Activated T-cell treated with anti-CD3 and anti-CD28 coated beads, Interleukin-2, amount 50 U/mL, for 72 hours (primary cell): ENCODE results near the gene MRPS34. TPM values are rescaled to one million over a fixed set of nuclear protein-coding genes. Genes with fewer than 3 reads are reported as not detected.

ENCODE experiments used
- ATAC-seq, 2 donors: fragments of 150-1000 bp; cut with Tn5 transposase; replicated peaks in 1 of 2; 2 replicates each; pipeline ENCODE4 v1.10.0; 2021; ENCODE audit warnings: moderate library complexity in 2 of 2, mild to moderate bottlenecking in 1 of 2
- DNase-seq, 2 donors: peaks; one replicate each; pipeline ENCODE4 v3.0.0; 2021 to 2022; ENCODE audit warnings: mixed read lengths in 1 of 2
- H3K27ac Mint-ChIP-seq: one replicate; pipeline ENCODE4 v1.8.0; 2022; ENCODE audit warnings: mild to moderate bottlenecking, moderate library complexity, mixed read lengths
- H3K27me3 Mint-ChIP-seq: one replicate; pipeline ENCODE4 v1.8.0; 2022; ENCODE audit warnings: low read depth, mixed read lengths
- H3K36me3 Mint-ChIP-seq, 2 donors: one replicate each; pipeline ENCODE4 v1.8.0; 2022; ENCODE audit warnings: mixed read lengths in 2 of 2, mild to moderate bottlenecking in 1 of 2; ENCODE audit not compliant: insufficient read depth in 2 of 2
- H3K4me1 Mint-ChIP-seq: one replicate; pipeline ENCODE4 v1.8.0; 2022; ENCODE audit warnings: low read depth, mixed read lengths
- H3K4me3 Mint-ChIP-seq, 2 donors: one replicate each; pipeline ENCODE4 v1.8.0; 2022; ENCODE audit warnings: mild to moderate bottlenecking in 2 of 2, mixed read lengths in 2 of 2, moderate library complexity in 2 of 2
- H3K9me3 Mint-ChIP-seq, 2 donors: one replicate each; pipeline ENCODE4 v1.8.0; 2022; ENCODE audit warnings: mixed read lengths in 2 of 2
- total RNA-seq, 2 donors: library from RNA; stranded (reverse); gene quantifications; one replicate each; pipeline ENCODE4 v1.2.3, GENCODE V29; 2022

The MRPS34 gene
- total RNA-seq, 2 donors from 2014 or later = 86.0 to 123 TPM

DNA sequence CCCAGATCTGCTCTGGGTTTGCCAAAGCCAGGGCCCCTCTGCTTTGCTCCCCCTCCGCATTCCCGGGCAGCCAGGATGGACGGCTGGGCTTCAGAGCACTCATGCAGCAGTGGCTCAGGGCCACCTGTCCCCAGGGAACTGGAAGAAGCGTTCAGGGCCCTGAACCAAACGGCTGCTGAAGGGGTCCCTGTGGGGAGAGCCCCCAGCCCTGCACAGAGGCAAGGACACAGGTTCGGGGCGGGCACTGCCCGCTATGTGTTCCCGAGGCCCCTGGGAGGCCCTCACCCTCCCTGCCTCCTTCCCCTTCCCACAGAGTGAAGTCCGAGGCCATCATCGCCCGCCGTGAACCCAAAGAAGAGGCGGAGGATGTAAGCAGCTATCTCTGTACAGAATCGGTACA is 12.0 kb downstream of the MRPS34 start:
- Mint-ChIP-seq H3K4me3 (no peak overlapping the region), H3K36me3 (peaks cover 0 to 2% of the 10 kb centered on the region in 2 donors), H3K27ac (no peak overlapping the region), H3K9me3 (no peaks in the 10 kb centered on the region), H3K4me1 (no peaks in the 10 kb centered on the region), H3K27me3 (no peaks in the 10 kb centered on the region)
- ATAC-seq = no peak
- no peak for DNase-seq

DNA sequence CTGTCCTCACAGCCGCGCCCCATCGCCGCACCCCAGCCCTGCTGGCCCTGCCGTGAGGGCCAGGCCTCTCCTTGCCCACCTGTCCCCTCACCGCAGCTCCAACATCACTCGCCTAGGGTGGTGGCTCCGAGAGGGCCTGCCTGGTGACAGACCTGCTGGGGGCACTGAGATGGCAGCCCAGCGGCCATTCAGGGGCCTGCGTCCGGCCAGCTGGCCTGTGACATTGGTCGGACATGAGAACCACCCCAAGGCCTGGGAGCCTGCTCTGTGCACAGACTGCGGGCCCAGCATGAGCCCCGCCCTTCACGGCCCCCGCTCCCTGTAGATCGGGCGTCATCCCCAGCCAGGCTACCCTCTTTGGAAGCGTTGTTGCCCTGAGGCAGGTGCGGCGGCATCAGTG is 13.4 kb downstream of the MRPS34 start:
- H3K4me3 Mint-ChIP-seq = no peak overlapping the region
- no peak for DNase-seq
- H3K27me3 Mint-ChIP-seq = no peaks in the 10 kb centered on the region
- no peak overlapping the region for H3K27ac Mint-ChIP-seq
- no peaks in the 10 kb centered on the region for H3K9me3 Mint-ChIP-seq
- peaks cover 0 to 2% of the 10 kb centered on the region in 2 donors for H3K36me3 Mint-ChIP-seq
- no peaks in the 10 kb centered on the region for H3K4me1 Mint-ChIP-seq
- ATAC-seq = no peak

DNA sequence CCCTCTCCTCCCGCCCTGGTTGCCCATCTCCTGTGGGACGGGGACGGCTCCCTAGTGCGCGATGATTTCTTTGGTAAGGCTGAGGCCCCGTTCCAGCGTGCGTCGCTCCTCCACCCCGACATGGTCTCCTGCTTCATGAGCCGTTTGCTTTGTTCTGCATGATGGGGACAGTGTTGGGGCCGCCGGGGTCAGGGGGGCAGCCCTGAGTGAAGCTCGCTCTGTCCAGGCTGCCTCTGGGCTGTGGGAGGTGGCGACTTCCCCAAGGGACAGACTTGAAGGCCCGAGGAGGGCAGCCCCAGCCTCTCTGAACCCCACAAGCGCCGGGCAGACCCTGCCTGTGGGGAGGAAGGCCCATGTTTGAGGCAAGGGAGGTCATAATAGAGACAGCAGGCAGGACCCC is 14.0 kb downstream of the MRPS34 start:
- H3K27ac Mint-ChIP-seq = no peak overlapping the region
- ATAC-seq (no peak), DNase-seq (no peak)
- no peaks in the 10 kb centered on the region for H3K27me3 Mint-ChIP-seq
- H3K36me3 Mint-ChIP-seq = peaks cover 0 to 2% of the 10 kb centered on the region in 2 donors
- no peaks in the 10 kb centered on the region for H3K9me3 Mint-ChIP-seq
- no peaks in the 10 kb centered on the region for H3K4me1 Mint-ChIP-seq
- H3K4me3 Mint-ChIP-seq = no peak overlapping the region

DNA sequence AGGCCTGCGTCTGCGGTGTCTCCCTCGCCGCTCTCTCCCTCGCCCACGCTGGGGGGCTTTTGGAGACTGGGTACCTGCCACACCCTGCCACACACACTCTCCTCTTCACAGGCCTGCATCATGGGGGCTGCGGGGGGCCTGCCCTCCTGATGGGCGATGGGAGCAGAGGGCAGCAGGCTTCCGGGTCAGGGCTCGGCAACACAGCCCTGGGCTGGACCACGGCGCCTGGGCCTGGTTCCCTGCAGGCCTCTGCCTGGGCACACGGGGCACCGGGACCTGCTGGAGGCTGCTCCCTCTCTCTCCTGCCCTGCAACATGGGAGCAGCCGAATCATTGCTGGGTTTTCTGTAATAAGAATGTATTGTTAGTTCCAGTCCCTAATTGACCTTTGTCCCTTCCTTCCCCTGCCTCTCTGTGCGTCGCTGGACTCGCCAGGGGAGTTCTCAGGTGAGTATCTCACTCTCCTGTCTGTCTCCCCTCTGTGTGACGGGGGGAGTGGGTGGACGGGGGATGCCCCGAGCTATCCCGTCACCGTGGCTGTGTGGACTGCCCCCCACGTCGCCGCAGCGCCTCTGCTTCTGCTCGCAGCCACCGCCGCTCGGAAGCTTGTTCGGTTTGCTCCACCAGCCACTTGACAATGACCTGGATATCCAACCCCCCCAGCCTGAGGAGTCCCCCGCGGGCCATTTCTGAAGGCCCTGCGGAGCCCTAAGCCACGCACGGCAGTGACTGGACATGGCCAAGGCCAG is 15.0 kb downstream of the MRPS34 start:
- Mint-ChIP-seq H3K4me1 (no peaks in the 10 kb centered on the region), H3K9me3 (no peaks in the 10 kb centered on the region), H3K4me3 (no peak overlapping the region), H3K27ac (no peak overlapping the region), H3K27me3 (no peaks in the 10 kb centered on the region), H3K36me3 (peaks cover 0 to 2% of the 10 kb centered on the region in 2 donors)
- DNase-seq (no peak), ATAC-seq (no peak)

DNA sequence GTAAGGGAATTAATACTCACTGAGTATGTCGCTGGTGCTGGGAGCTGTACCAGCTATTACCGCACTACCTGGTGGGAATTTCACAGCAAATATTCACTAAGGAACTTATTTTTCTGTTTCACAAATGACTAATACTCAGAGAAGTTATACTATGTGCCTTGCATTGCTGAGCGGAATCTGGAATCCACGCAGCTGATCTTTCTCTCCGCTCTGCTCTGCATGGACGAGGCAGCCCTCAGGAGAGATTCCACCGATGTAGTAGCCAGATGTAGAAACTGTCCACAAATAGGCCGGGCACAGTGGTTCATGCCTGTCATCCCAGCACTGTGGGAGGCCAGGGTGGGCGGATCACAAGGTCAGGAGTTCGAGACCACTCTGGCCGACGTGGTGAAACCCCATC is 18.7 kb downstream of the MRPS34 start:
- no peaks in the 10 kb centered on the region for H3K27me3 Mint-ChIP-seq
- H3K9me3 Mint-ChIP-seq = no peaks in the 10 kb centered on the region
- H3K4me1 Mint-ChIP-seq = no peaks in the 10 kb centered on the region
- no peak for ATAC-seq
- no peak overlapping the region for H3K4me3 Mint-ChIP-seq
- no peaks in the 10 kb centered on the region for H3K36me3 Mint-ChIP-seq
- no peak overlapping the region for H3K27ac Mint-ChIP-seq
- DNase-seq = no peak

DNA sequence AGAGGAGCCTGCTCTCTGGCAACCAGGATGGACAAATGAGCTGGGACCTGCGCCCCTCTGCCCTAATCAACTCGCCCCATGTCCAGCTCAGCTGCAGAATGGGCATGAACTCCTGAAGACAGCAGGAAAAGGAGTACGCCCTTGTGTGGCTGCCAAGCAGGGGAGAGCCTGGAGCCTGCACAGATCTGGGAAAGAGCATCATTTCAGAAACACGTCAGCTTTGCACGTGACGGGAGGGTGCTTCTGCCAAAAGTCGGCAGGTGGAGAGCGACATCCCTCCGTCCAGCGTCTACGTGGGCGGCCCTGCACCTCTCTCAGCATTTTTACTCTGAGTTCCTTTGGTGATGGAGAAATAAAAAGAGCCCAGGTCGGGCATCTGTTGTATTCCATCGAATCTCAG is 20.1 kb downstream of the MRPS34 start:
- H3K36me3 Mint-ChIP-seq = no peaks in the 10 kb centered on the region
- H3K4me1 Mint-ChIP-seq = no peaks in the 10 kb centered on the region

DNA sequence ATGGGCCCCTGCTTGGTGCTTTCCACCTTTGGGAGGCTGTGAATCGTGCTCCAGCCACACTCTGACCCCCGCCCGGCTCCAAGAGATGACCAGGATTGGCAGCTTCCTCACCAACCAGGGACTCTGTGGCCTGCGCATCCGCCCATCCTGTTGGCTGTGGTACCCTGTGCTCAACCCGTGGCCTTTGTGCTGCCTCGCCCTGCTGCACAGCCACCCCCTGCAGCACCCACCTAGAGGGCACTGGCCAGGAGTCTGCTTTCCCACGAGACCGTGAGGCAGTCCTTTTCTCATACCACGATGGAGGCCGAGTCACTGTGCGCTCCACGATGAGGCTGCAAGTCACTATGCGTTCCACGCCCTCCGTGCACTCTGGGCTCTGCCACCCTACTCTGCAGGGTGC is 21.0 kb downstream of the MRPS34 start:
- ATAC-seq = no peak
- H3K27ac Mint-ChIP-seq = no peak overlapping the region
- H3K4me1 Mint-ChIP-seq = no peaks in the 10 kb centered on the region
- no peak overlapping the region for H3K4me3 Mint-ChIP-seq
- no peaks in the 10 kb centered on the region for H3K27me3 Mint-ChIP-seq
- no peaks in the 10 kb centered on the region for H3K9me3 Mint-ChIP-seq
- no peaks in the 10 kb centered on the region for H3K36me3 Mint-ChIP-seq
- DNase-seq = no peak

More for the DNA sequence above, 20.1 kb downstream of the MRPS34 start:
- Mint-ChIP-seq H3K9me3 (no peaks in the 10 kb centered on the region), H3K27ac (no peak overlapping the region), H3K27me3 (no peaks in the 10 kb centered on the region), H3K4me3 (no peak overlapping the region)
- ATAC-seq = no peak
- no peak for DNase-seq

DNA sequence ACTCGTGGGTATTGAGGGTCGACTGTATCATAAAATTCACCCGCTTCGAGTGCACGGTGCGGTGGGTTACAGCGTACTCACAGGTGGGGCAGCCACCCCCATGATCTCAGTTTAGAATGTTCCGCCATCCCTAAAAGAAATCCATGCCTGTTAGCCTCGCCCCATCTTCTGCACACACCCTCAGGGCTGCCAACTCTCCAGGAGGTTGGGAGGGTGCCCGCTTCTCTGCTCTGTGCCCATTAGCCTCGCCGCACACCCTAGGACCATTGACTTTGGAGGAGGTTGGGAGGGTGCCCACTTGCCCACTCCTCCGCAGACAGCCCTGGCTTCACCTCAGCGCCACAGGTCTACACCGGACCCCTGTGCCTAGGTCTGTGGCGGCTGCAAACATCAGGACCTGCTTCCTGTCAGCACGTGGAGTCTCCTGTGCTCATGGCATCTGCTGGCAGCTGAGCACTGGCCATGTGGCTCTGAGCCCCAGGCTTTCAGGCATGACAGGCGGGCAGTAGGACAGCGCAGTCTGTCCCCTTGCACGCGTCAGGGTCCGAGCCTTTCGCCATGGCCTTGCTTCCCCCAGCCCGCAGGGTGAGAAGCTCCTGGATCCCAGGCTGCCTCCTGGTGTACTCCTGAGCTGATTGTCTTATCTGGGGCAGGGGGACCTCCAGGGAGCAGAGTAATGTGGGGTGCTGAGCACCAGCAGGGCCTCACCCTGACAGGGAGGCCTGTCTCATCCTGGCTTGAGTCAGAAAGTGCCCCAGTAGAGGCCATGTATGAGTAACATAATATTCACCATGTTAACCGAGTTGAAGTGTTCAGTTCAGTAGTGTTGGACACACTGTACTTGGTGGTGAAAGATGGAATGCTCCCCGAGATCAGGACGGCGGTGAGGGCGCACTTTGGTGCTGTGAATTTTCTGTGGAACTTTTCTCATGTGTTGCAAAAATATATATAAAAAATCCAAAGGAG is 23.5 kb downstream of the MRPS34 start:
- DNase-seq (no peak), ATAC-seq (no peak)
- H3K27ac Mint-ChIP-seq = no peak overlapping the region
- H3K4me3 Mint-ChIP-seq = no peak overlapping the region
- no peaks in the 10 kb centered on the region for H3K4me1 Mint-ChIP-seq
- H3K36me3 Mint-ChIP-seq = no peaks in the 10 kb centered on the region
- no peaks in the 10 kb centered on the region for H3K9me3 Mint-ChIP-seq
- no peaks in the 10 kb centered on the region for H3K27me3 Mint-ChIP-seq

DNA sequence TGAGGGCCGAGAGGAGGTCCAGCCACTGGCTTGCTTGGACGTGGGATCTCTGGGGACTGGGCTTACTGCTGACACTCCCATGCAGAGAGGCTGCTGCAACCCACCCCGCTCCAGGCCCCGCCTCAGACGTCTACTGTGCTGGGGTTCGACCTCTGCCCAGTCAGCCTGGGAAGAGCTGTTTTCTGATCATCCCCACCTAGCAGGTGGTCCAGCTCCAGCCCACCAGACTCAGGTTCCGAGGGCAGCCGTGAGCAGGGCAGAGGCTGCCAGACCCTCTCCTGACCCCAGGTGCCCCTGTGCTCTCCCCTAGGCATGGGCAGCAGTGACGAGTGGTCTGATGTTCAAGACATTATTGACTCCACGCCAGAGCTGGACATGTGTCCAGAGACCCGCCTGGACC is 25.0 kb downstream of the MRPS34 start:
- no peaks in the 10 kb centered on the region for H3K9me3 Mint-ChIP-seq
- H3K27ac Mint-ChIP-seq = no peak overlapping the region
- DNase-seq = no peak
- no peaks in the 10 kb centered on the region for H3K4me1 Mint-ChIP-seq
- no peak for ATAC-seq
- no peaks in the 10 kb centered on the region for H3K36me3 Mint-ChIP-seq
- no peaks in the 10 kb centered on the region for H3K27me3 Mint-ChIP-seq
- H3K4me3 Mint-ChIP-seq = no peak overlapping the region

DNA sequence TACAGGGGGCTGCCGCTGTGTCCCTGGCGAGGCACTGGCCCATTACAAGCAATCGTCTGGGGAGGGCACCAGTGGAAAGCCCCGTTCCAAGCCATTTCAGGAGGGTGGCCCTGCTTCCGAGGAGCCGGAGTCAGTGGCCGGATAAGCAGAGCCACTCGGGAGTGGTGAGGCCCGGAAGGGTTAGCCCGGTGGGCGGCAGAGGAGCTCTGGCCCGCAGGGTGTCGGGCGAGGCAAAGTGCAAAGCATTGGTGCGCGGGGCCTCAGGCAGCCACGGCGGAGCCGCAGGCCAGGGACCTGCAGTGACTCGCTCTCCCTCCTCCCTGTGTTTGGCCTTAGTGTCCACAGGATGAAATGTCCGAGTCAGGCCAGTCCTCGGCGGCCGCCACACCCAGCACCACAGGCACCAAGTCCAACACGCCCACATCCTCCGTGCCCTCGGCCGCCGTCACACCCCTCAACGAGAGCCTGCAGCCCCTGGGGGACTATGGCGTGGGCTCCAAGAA is 26.2 kb downstream of the MRPS34 start:
- DNase-seq (no peak), ATAC-seq (no peak)
- no peak overlapping the region for H3K4me3 Mint-ChIP-seq
- no peaks in the 10 kb centered on the region for H3K9me3 Mint-ChIP-seq
- H3K27me3 Mint-ChIP-seq = no peaks in the 10 kb centered on the region
- H3K36me3 Mint-ChIP-seq = no peaks in the 10 kb centered on the region
- no peaks in the 10 kb centered on the region for H3K4me1 Mint-ChIP-seq
- H3K27ac Mint-ChIP-seq = no peak overlapping the region

DNA sequence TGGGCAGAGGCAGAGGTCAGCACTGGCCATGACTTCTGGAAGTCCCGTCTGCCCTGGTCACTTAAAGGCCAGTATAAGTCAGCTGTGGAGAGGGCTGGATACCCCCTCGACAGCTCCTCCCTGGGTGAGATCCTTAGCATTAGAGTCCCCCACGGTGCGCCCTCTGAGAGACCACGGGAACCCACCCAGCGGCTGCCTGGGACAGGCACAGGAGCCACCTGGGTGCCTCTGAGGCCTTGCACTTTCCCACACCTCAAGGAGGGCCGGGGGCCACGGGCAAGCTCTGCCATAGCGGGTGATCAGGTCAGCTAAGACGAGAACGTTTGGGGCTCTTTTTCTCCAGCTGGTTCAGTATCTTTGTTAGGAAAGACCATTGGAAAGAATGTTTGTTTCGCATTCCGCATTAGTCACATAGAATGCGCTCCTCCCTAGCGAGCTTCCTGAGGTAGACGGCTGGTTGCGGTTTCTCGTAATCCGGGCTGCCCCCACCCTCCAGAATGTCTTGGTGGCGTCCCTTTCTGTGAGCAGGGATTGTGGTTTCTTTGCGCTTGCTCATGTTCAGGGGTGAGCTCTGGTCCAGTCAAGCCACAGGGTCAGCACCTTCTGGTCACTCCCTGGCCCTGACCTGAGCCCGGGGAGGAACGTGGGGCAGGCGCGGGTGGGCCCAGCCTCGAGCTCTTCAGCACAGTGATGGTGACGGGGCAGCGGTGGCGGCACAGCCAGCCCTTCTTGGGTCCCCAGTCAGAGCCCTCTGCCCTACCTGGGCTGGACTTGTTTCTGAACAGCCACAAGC is 26.8 kb downstream of the MRPS34 start:
- H3K36me3 Mint-ChIP-seq = no peaks in the 10 kb centered on the region
- H3K9me3 Mint-ChIP-seq = no peaks in the 10 kb centered on the region
- DNase-seq (no peak), ATAC-seq (no peak)
- H3K4me3 Mint-ChIP-seq = no peak overlapping the region
- H3K4me1 Mint-ChIP-seq = no peaks in the 10 kb centered on the region
- no peaks in the 10 kb centered on the region for H3K27me3 Mint-ChIP-seq
- H3K27ac Mint-ChIP-seq = no peak overlapping the region

DNA sequence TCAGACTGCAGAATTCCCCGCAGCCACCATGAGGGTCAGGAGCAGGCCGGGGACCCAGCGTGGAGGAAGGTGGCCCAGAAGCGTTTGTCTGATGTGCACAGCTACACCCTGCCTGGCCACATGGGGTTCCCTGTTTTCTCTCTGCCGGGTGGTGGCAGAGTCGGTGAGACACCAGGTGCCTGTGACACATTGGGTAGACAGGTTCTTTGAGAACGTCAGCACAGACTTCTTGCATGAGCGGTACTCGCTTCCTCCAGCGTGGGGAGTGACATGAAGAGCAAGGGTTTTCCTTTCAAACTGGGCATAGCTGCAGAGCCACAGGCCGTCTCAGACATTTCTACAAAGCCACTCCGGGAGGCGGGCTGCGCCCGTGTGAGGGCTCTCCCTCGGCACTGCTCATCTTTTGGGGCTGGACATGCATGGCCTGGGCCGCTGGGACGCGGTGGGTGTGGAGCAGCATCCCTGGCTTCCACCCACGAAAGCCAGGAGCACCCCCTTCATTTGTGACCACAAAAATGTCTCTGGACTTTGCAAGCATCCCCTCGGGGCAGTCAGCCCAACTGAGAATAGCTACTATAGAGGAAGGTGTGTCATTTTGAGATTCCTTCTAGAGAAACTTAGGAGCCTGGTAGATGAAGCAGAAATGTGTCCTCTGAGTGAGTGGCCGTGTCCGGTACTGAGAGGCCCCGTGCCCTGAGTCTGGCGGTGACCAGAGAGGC is 27.6 kb downstream of the MRPS34 start:
- H3K4me3 Mint-ChIP-seq = no peak overlapping the region
- no peaks in the 10 kb centered on the region for H3K4me1 Mint-ChIP-seq
- H3K9me3 Mint-ChIP-seq = no peaks in the 10 kb centered on the region
- no peaks in the 10 kb centered on the region for H3K27me3 Mint-ChIP-seq
- no peaks in the 10 kb centered on the region for H3K36me3 Mint-ChIP-seq
- ATAC-seq = no peak
- no peak overlapping the region for H3K27ac Mint-ChIP-seq
- DNase-seq = no peak
